ENCODE measurements around the gene RASD1. TPM values are rescaled to one million over a fixed set of nuclear protein-coding genes. Genes with fewer than 3 reads are reported as not detected.

The RASD1 gene
- total and polyA plus RNA-seq, 2 experiments from 2014 or later, result 3.6 to 3.7 TPM

GRCh38 chr17:17469358-17469757 is 26.8 kb downstream of the RASD1 start:
- H3K9me3 Mint-ChIP-seq, result no peaks in the 10 kb centered on the region
- no peak overlapping the region for H2AFZ ChIP-seq
- no peaks in the 10 kb centered on the region for H3K36me3 ChIP-seq (ENCODE audit: insufficient read depth)
- no peak overlapping the region for H3K4me3 ChIP-seq
- H3K79me2 ChIP-seq (replicated peaks; ENCODE audit: insufficient read depth), result no peaks in the 10 kb centered on the region
- no peak overlapping the region for H3K4me2 ChIP-seq
- DNase-seq (ENCODE audit: low spot score) (no peak), ATAC-seq (no peak)
- TF ChIP-seq ZNF462 (CRISPR knock-in tag; IDR thresholded peaks at IDR 0.05), result no peak
- H3K27ac Mint-ChIP-seq, result no peak overlapping the region
- H3K36me3 Mint-ChIP-seq (ENCODE audit: low read depth), result no peaks in the 10 kb centered on the region
- H3K27me3 Mint-ChIP-seq (ENCODE audit: insufficient read depth, low read depth, poor library complexity), result peaks cover 10% of the 10 kb centered on the region
- no peaks in the 10 kb centered on the region for H3K4me1 ChIP-seq (ENCODE audit: insufficient read depth)
- H3K4me1 Mint-ChIP-seq, result no peaks in the 10 kb centered on the region
- H3K27me3 ChIP-seq (ENCODE audit: insufficient read depth), result no peaks in the 10 kb centered on the region
- H3K9me2 ChIP-seq (ENCODE audit: insufficient read depth), result no peaks in the 10 kb centered on the region
- no peak overlapping the region for H3K27ac ChIP-seq (ENCODE audit: low read depth)
- no peaks in the 10 kb centered on the region for H3F3A ChIP-seq (replicated peaks; ENCODE audit: low read depth)
- H3K4me3 Mint-ChIP-seq, result no peak overlapping the region
- no peaks in the 10 kb centered on the region for H4K20me1 ChIP-seq (replicated peaks; ENCODE audit: insufficient read depth)

DNA sequence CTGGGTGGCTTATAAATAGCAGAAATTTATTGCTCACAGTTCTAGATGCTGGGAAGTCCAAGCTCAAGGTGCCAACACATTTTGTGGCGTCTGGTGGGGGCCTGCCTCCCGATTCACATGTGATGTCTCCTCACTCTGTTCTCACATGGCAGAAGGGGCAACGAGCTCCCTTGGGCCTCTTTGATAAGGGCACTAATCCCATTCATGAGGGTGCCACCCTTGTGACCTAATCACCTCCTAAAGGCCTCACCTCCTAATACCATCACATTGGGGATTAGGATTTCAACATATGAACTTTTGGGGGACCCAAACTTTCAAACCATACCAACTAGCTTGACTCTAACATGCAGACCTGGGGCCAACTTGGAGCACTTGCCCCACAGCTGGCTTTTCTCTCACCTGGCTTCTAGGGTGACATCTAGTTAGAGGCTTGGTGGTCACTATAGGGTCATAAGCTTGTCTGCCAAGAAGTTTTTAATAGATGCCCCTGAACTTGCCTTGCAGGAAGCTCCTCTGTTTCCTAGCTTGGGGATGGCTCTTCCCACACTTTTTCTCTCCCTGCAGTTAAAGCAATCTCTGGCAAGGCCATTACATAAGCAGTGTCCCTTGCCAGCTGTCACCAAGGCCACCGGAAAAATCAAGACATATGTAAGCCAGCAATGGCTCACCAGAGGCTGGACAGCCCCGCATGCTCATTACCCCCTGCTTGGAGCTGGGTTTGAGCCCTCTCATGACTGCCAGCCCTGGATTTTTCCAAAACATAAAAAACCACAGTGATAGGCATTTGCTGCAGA is 27.8 kb downstream of the RASD1 start:
- Histone ChIP-seq H3K79me2 (replicated peaks; ENCODE audit: insufficient read depth) (no peaks in the 10 kb centered on the region), H3K4me2 (no peak overlapping the region), H2AFZ (no peak overlapping the region), H3K27me3 (ENCODE audit: insufficient read depth) (no peaks in the 10 kb centered on the region), H4K20me1 (replicated peaks; ENCODE audit: insufficient read depth) (no peaks in the 10 kb centered on the region), H3K4me3 (no peak overlapping the region), H3K9me2 (ENCODE audit: insufficient read depth) (no peaks in the 10 kb centered on the region), H3K36me3 (ENCODE audit: insufficient read depth) (no peaks in the 10 kb centered on the region), H3K27ac (ENCODE audit: low read depth) (no peak overlapping the region), H3K4me1 (ENCODE audit: insufficient read depth) (no peaks in the 10 kb centered on the region), H3F3A (replicated peaks; ENCODE audit: low read depth) (no peaks in the 10 kb centered on the region)
- H3K36me3 Mint-ChIP-seq (ENCODE audit: low read depth), result no peaks in the 10 kb centered on the region
- no peaks in the 10 kb centered on the region for H3K4me1 Mint-ChIP-seq
- ATAC-seq (no peak), DNase-seq (ENCODE audit: low spot score) (no peak)
- no peak overlapping the region for H3K4me3 Mint-ChIP-seq
- H3K27me3 Mint-ChIP-seq (ENCODE audit: insufficient read depth, low read depth, poor library complexity), result peaks cover 10% of the 10 kb centered on the region
- no peaks in the 10 kb centered on the region for H3K9me3 Mint-ChIP-seq
- no peak overlapping the region for H3K27ac Mint-ChIP-seq
- TF ChIP-seq EZH2phosphoT487 (IDR thresholded peaks at IDR 0.05; ENCODE audit: unreplicated experiment) (no peak), JUNB (IDR thresholded peaks at IDR 0.05; ENCODE audit: unreplicated experiment) (no peak), ZNF114 (CRISPR knock-in tag; IDR thresholded peaks at IDR 0.05) (no peak), EZH2 (IDR thresholded peaks at IDR 0.05; ENCODE audit: low read depth, unreplicated experiment) (no peak), STAT1 (IDR thresholded peaks at IDR 0.05; ENCODE audit: unreplicated experiment) (no peak), POLR2AphosphoS5 (IDR thresholded peaks at IDR 0.05; ENCODE audit: low read depth) (no peak), CREB1 (CRISPR knock-in tag; IDR thresholded peaks at IDR 0.05; ENCODE audit: low read depth) (no peak), NANOG (IDR thresholded peaks at IDR 0.05; ENCODE audit: borderline replicate concordance) (no peak), REST (IDR thresholded peaks at IDR 0.05; ENCODE audit: unreplicated experiment) (no peak)
